Activated effector memory CD4-positive, alpha-beta T cell treated with anti-CD3 and anti-CD28 coated beads, Interleukin-2, amount 50 U/mL, for 16 hours (primary cell): Measurements from ENCODE around the gene HLF.

Experiments used
- DNase-seq: peaks from one replicate; pipeline ENCODE4 v3.0.0-alpha.2; 2020

Gene HLF

DNA sequence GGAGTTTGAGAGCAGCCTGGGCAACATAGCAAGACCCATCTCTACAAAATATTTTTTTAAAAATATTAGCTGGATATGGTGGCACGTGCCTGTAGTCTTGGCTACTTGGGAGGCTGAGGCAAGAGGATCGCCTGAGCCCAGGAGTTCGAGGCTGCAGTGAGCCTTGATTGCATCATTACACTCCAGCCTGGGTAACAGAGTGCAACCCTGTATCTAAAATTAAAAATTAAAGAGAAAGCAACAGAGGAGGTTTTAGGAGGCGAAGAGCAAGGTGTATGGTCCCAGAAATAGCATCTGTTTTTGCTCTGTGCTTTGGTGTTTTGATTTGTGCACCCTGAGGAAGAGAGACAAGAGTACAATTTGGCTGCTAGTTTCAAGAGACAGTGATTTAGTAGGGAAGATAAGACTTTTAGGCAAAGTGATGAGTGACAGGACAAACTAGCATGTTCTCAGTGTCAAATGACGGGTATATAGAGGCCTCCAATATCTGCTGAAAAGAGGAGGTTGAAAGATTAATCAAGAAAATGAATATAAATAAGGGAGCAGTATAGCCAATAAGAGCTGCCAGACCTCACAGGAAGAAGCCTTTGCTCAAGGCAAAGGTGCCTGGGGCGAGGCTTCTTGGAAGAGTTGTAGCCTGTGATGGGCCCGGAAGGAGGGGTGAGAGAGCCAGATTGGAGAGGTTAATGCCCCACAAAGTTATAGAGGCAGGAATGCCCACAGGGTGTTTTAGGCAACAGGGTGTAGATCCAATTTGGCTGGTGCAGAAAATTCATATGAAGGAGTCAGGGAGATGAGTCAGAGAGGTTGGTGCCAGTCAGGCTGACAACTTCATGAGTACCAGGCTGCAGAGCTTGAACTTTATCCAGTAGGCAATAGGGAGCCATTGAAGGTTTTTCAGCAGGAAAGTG is 11.4 kb downstream of the HLF start:
- no peak for DNase-seq

DNA sequence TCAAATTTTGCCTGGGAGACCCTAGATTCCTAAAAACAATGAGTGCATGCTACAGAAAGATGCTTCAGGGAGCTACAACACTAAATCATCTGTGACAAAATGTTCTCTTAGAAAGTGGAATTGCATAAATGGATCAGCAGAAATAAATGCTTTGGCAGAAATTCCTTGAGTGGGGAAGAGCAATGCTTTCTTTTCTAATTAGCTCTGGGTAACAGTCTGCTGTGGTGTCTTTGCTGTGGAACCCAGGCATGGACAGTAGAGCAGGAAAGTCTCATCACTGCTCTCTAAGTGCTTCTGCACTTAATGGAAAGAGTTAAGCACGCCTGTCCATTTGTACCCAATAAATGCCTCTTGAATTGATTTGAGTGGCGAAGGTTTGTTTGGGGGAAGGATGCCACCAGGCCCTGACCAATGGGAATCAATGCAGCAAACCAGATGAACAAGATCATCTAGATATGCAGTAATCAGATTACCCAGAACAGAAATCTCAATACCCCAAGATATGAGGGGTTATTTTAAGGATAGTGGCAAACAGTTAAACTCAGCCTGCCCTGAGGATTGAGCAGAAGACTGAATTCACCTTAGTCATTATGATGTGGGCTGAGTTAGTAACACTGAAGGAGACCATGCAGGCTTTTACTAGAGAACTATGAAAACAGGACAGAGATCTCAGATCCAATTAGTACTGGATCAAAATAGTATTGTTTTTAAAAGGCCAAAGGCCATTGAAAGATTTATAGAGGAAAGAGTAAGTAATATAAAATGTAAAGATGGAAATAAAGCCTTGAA is 13.6 kb downstream of the HLF start:
- DNase-seq: no peak

GRCh38 chr17:55279203-55279602 is 14.4 kb downstream of the HLF start:
- DNase-seq: no peak

DNA sequence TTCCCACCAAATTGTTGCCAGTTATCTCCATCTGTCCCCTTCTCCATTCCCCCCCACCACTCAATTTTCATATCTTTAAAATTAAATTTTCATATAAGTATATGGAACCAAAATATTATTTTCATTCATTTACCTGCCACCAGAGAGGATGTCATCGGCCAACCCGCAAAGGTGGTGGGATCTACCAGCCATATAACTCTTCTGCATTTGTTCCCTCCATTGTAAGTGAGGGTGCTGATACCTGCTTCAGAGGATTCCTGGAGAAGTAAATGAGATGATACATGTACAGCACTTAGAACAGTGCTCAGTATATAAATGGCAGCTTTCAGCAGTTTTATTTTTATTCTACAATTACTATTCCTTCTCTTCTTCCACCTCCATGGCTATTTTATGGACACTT is 15.0 kb downstream of the HLF start:
- DNase-seq: no peak

- DNase-seq: no peak
Measured at GRCh38 chr17:55280212-55280611, 15.5 kb downstream of the HLF start.

DNA sequence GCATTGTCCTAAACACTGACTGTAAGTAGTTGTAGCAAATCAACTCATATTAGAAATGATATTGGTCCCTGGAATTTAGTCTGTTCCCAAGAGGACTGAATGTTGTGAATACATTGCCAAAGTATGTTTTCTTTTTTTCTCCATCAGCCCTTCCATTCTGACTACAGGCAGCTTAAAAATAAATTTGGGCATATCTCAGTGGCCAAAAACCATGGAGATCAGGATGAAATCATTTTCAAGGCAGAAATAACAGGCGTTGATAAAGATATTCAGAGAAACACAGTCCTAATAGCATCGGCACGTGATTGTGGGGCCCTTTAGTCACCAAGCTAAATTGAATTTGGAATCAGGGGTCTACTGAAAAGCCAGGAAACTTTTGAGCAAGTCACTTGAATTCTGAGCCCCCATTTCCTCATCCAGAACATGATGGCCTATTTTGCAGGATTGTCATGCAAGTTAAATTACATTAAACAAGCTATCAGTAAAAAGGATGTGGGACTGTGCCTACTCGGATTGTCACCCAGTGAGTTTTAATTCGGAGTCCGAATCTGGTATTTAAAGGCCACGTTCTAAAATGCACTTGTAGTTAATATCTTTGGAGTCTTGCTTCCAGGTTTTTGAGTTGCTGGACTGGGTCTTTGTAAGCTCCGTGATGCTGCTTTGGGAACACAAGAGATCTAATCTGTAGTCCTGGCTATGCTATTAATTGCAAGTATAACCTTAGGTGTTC is 17.1 kb downstream of the HLF start:
- no peak for DNase-seq

GRCh38 chr17:55282379-55282702 is 17.6 kb downstream of the HLF start:
- no peak for DNase-seq

DNA sequence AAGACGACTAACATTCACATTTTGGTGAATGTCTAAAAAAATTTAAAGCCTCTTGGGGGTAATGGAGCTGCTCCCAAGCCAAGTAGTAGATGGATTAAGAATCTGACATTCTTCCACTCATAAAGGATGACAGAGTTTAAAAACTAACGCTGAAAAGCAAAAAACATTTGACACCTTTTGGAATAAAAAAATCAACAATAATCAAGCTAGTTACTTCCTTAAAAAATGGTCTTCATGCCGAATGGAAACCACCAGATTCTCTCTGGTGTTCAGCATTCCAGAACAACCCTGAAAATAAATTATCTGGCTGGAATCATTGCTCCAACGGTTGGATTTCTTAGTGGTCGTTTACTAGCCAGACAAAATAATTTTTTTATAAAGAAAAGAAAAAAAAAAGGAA is 18.0 kb downstream of the HLF start:
- DNase-seq: no peak

- no peak for DNase-seq
Measured at GRCh38 chr17:55283256-55283965, 18.7 kb downstream of the HLF start.

DNA sequence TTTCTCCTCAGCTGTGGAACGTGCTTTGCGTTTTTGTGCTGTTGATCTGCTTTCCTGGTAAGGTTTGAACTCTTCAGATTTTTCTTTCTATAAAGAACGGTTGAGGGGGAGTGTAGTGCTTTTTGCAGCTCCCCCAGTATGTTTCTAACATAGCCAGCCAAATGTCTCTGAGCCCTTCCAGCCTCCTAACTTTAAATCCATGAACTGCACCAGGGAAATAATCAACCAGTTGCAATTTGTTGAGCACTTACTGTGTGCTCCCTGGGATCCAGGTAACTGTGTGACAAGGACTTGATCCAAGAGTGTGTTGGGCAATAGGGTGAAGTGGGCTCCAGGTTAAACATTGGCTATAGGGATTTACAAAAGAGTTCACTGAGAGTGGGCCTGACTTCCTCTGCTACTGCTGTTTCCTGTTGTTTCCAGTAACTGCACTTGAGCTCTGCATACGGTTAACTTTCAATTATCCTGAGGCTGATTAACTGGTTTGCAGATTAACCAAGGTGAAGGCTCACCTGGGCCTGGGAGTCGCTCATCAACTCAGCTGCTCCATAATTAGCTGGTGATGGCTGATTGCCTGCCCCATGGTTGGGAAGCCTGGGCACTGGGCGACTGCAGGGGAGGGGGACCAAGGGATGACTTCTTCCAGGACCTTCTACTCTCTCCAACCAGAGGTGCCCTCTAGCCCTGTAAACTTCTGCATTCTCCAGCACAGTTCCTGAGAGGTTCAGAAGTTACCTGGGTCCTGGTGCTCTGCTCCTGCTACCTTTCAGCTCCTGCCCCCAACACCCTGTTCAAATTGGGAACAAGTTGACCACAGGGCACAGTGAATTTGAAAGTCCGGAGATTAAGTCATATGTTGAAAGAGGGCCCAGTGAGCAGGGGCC is 19.5 kb downstream of the HLF start:
- no peak for DNase-seq

GRCh38 chr17:55284944-55285339 is 20.2 kb downstream of the HLF start:
- DNase-seq: no peak

DNA sequence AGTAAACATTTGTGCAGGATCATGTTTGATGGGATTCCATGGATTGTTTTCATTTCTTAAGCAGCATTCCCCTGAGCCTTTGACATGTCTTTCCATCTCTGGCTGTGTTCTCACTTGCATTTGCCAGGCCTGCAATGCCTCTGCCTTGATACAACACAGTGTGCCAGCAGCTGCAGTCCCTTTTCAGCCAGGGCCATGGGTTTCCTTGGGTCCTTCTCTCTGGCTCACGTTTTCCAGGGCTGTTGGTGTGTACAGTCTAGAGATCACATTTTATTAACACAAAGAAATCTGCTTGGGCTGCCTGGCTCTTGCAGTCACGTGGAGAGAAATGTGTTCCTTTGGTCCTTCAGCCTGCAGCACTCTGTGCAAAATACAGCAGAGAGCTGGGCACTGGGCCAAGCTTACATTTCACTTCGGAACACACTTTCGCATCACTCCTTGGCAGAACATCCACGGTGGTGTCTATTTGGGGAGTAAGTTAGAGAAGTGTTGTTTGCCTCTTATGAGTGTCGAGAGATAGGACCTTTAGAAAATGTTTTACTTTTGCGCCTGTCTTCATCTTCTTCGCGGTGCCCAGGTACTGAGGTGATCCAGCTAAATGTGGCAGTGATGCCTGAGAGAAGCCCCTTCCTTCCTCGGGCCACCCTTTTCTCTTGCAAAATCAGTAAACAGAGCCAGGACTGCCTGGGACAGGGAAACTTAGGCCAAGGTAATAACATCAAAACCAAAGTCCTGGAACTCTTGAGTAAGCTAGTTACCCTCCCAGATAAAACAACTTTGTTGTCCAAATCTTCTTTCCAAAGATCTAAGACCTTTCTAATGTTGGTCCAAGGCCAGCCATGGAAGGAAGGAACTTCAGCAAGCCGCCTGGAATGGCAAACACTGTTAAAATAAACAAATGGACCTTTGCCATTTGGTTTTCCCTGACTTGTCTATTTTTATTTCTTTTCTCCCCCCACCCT is 20.9 kb downstream of the HLF start:
- no peak for DNase-seq

GRCh38 chr17:55286681-55287589 is 22.2 kb downstream of the HLF start:
- DNase-seq: no peak

DNA sequence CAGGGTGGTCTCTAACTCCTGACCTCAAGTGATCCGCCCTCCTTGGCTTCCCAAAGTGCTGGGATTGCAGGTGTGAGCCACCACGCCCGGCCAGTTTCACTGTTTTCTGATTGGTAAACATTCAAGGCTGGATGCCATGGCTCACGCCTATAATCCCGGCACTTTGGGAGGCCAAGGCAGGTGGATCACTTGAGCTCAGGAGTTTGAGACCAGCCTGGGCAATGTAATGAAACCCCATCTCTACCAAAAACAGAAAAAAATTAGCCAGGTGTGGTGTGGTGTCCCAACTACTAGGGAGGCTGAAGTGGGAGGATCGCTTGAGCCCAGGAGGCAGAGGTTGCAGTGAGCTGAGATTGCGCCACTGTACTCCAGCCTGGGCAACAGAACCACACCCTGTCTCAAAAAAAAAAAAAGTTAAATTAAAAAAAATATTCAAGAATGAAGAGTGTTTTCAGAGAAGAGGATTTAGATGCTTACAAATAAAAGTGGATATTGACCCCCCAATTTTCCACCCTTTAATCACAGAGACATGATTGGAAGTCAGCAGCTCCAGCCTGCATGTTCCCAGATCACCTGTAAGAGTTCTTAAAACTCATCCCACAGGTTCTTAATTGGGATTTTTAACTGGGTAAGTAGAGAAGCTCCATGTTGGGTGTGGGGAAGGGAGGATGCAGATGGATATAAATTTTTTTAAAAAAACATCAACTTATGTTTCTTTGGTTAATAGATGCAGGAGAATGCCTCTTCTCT is 23.8 kb downstream of the HLF start:
- no peak for DNase-seq

DNA sequence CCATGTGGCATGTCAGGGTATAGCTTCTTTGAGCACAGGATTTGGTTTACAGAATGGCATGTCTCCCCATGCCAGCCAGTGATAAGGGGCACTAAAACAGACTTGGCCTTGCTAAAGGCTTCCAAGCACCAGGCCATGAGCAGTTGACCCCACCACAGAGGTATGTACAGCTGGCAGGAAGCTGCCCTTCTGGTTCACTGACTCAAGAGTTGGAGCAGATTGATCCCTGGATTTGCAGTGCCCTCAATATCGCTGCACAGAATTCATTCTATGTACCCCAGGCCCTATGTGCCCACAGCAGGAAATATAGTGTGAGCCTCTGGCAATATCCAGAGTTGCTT is 24.3 kb downstream of the HLF start:
- DNase-seq: no peak

DNA sequence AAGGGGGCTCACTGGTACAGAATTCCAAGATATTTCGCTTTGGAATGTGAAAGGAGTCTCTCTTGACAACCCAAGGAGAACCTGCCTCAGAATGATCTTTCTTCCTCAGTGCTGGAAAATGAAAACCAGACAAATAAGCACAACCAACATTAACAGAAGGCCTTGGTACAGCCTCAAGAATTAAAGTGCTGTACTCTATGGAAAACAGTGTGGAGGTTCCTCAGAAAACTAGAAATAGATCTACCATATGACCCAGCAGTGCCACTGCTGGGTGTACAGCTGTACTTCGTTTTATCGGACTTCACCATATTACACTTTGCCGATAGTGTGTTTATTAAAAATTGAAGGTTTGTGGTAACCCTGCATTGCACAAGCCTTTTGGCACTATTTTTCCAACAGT is 25.2 kb downstream of the HLF start:
- DNase-seq: no peak

DNA sequence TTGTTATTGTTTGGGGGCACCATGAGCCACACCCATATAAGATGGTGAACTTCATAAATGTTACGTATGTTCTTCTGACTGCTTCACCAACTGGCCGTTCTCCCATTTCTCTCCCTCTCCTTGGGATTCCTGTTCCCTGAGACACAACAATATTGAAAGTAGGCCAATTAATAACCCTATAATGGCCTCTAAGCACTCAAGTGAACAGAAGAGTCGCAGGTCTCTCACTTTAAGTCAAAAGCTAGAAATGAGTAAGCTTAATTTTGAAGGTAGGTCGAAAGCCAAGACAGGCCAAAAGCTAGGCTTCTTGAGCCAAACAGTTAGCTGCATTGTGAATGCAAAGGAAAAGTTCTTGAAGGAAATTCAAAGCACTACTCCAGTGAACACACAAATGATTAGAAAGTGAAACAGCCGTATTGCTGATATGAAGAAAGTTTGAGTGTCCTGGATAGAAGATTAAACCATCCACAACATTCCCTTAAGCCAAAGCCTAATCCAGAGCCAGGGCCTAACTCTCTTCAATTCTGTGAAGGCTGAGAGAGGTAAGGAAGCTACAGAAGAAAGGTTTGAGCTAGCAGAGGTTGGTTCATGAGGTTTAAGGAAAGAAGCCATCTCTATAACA is 25.8 kb downstream of the HLF start:
- no peak for DNase-seq

- DNase-seq: no peak
Measured at GRCh38 chr17:55291114-55291507, 26.4 kb downstream of the HLF start.

DNA sequence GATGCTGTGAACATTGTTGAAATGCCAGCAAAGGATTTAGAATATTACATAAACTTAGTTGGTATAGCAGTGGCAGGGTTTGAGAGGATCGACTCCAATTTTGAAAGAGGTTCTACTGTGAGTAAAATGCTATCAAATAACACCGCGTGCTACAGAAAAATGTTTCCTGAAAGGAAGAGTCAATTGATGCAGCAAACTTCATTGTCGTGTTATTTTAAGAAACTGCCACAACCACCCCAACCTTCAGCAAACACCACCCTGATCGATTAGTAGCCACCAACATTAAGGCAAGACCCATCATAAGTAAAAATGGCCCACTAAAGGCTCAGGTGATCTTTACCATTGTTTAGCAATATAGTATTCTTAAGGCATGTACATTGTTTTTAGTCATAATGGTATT is 27.3 kb downstream of the HLF start:
- no peak for DNase-seq
